Measurements from ENCODE around the gene DRG1. TPM values are rescaled to one million over a fixed set of nuclear protein-coding genes. Genes with fewer than 3 reads are reported as not detected.
A peak's percentile ranks its signal among the peaks of the same experiment; 100 is the strongest.

Gene DRG1
- total and polyA plus RNA-seq, 2 donors (not counting 3 experiments of a cell fraction or from before 2014, with no cell fraction given), result 37.7 to 65.1 TPM

DNA sequence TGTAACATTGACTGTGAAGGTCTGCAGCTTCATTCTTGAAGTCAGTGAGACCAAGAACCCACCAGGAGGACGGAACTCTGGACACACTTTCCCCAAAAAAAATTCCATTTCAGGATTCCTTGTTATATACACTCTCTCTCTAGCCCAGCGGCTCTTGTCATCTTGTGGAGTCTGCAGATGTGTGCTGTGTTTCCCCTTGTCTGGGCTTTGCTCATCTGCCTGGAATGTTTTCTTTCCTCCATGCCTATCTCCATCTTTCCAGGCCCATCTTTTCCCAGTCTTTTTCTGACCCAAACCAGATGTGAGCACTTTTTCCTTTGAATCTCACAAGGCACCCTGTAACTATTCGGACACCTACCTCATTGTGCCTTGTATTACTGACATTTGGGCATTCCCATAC lies 5.1 kb upstream of the DRG1 start:
- dilution Hi-C loops (cut with MboI; ENCODE audit: extremely low pct_ligation_motif_present, low sequenced_read_pairs), result no loop called here
- intact Hi-C loops (cut with micrococcal nuclease), result no loop called here
- H3K79me2 ChIP-seq (ENCODE audit: control insufficient read depth, insufficient read depth, low read length), result no peaks in the 10 kb centered on the region
- H2AFZ ChIP-seq (ENCODE audit: low read depth, low read length), result no peak overlapping the region
- no peak overlapping the region for H3K4me2 ChIP-seq (ENCODE audit: insufficient read depth, low read length)
- peaks cover 5% of the 10 kb centered on the region for H3K4me1 ChIP-seq (ENCODE audit: control insufficient read depth, extremely low read depth, insufficient read depth, low read length)
- no peak for FAIRE-seq
- no TSS peak for BruUV-seq (replicated peaks)
- H3K36me3 ChIP-seq (ENCODE audit: control insufficient read depth in 2 of 2, extremely low read depth in 1 of 2, insufficient read depth in 2 of 2, low read length in 2 of 2), result no peaks in the 10 kb centered on the region
- ChIA-PET POLR2A (no interaction called here), CTCF (no interaction called here)
- H3K9me3 ChIP-seq (replicated peaks; ENCODE audit: control insufficient read depth, insufficient read depth, low read length), result no peaks in the 10 kb centered on the region
- TF ChIP-seq POLR2AphosphoS5 (IDR thresholded peaks at IDR 0.05; ENCODE audit: insufficient read depth, low read depth, low read length), result no peak
- no peak for TF ChIP-seq GATA2 (IDR thresholded peaks at IDR 0.05; ENCODE audit: insufficient read depth, insufficient read length, low read depth, low read length)
- no peak overlapping the region for H3K4me3 ChIP-seq (replicated peaks in 1 of 3; ENCODE audit: insufficient read depth in 1 of 3, low read depth in 1 of 3, low read length in 3 of 3)
- H3K27me3 ChIP-seq (ENCODE audit: control insufficient read depth in 2 of 2, insufficient read depth in 2 of 2, low read length in 2 of 2), result no peaks in the 10 kb centered on the region
- H3K27ac ChIP-seq (ENCODE audit: insufficient read depth, low read depth, low read length), result no peak overlapping the region
- no peak overlapping the region for H3K9ac ChIP-seq (replicated peaks; ENCODE audit: extremely low read depth, insufficient read depth, low read length)
- no peak for DNase-seq (ENCODE audit: low read depth, low spot score)
- no peaks in the 10 kb centered on the region for H3K9me1 ChIP-seq (replicated peaks; ENCODE audit: control insufficient read depth, extremely low read depth, insufficient read depth, low read length)
- no peaks in the 10 kb centered on the region for H4K20me1 ChIP-seq (replicated peaks; ENCODE audit: control insufficient read depth, extremely low read depth, insufficient read depth, low read length)

GRCh38 chr22:31398231-31398630 lies 1.2 kb upstream of the DRG1 start:
- H4K20me1 ChIP-seq (replicated peaks; ENCODE audit: control insufficient read depth, extremely low read depth, insufficient read depth, low read length), result no peaks in the 10 kb centered on the region
- no TSS peak for BruUV-seq (replicated peaks)
- CTCF ChIA-PET, result interaction anchor here (1.0 to 1.5 kb wide), 2 partner anchors 21 to 52 kb away, joined by 3 to 4 read pairs; partner anchors contain the start of gene PATZ1
- DNase-seq (ENCODE audit: low read depth, low spot score) (no peak), FAIRE-seq (peak; percentile 63)
- dilution Hi-C loops (cut with MboI; ENCODE audit: extremely low pct_ligation_motif_present, low sequenced_read_pairs), result no loop called here
- intact Hi-C loops (cut with micrococcal nuclease), result no loop called here
- no peak overlapping the region for H3K9ac ChIP-seq (replicated peaks; ENCODE audit: extremely low read depth, insufficient read depth, low read length)
- TF ChIP-seq MYC (IDR thresholded peaks at IDR 0.05; ENCODE audit: low read depth, low read length) (no peak), GATA2 (IDR thresholded peaks at IDR 0.05; ENCODE audit: insufficient read depth, insufficient read length, low read depth, low read length) (no peak), JUN (IDR thresholded peaks at IDR 0.05; ENCODE audit: borderline replicate concordance, insufficient read depth, insufficient read length, low read depth) (no peak), FOS (IDR thresholded peaks at IDR 0.05; ENCODE audit: borderline replicate concordance, insufficient read depth, low read length) (no peak), EZH2 (IDR thresholded peaks at IDR 0.05; ENCODE audit: borderline replicate concordance, low read depth, low read length, severe bottlenecking) (no peak), POLR2AphosphoS5 (IDR thresholded peaks at IDR 0.05; ENCODE audit: insufficient read depth, low read depth, low read length) (no peak), POLR2A (IDR thresholded peaks at IDR 0.05; ENCODE audit: low read depth, low read length) (no peak)
- TF ChIP-seq, protein P1, sequence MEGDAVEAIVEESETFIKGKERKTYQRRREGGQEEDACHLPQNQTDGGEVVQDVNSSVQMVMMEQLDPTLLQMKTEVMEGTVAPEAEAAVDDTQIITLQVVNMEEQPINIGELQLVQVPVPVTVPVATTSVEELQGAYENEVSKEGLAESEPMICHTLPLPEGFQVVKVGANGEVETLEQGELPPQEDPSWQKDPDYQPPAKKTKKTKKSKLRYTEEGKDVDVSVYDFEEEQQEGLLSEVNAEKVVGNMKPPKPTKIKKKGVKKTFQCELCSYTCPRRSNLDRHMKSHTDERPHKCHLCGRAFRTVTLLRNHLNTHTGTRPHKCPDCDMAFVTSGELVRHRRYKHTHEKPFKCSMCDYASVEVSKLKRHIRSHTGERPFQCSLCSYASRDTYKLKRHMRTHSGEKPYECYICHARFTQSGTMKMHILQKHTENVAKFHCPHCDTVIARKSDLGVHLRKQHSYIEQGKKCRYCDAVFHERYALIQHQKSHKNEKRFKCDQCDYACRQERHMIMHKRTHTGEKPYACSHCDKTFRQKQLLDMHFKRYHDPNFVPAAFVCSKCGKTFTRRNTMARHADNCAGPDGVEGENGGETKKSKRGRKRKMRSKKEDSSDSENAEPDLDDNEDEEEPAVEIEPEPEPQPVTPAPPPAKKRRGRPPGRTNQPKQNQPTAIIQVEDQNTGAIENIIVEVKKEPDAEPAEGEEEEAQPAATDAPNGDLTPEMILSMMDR (IDR thresholded peaks at IDR 0.05; ENCODE audit: extremely low read depth in 1 of 2, insufficient read depth in 1 of 2, low read depth in 1 of 2, low read length in 2 of 2), result no peak
- TF ChIP-seq, protein P2, sequence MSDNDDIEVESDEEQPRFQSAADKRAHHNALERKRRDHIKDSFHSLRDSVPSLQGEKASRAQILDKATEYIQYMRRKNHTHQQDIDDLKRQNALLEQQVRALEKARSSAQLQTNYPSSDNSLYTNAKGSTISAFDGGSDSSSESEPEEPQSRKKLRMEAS (IDR thresholded peaks at IDR 0.05; ENCODE audit: insufficient read depth, insufficient read length), result no peak
- H3K27me3 ChIP-seq (ENCODE audit: control insufficient read depth in 2 of 2, insufficient read depth in 2 of 2, low read length in 2 of 2), result no peaks in the 10 kb centered on the region
- peak overlapping the region; percentile 28 for H2AFZ ChIP-seq (ENCODE audit: low read depth, low read length)
- no peaks in the 10 kb centered on the region for H3K9me1 ChIP-seq (replicated peaks; ENCODE audit: control insufficient read depth, extremely low read depth, insufficient read depth, low read length)
- H3K27ac ChIP-seq (ENCODE audit: insufficient read depth, low read depth, low read length), result no peak overlapping the region
- no peak overlapping the region for H3K4me2 ChIP-seq (ENCODE audit: insufficient read depth, low read length)
- H3K9me3 ChIP-seq (replicated peaks; ENCODE audit: control insufficient read depth, insufficient read depth, low read length), result no peaks in the 10 kb centered on the region
- H3K79me2 ChIP-seq (ENCODE audit: control insufficient read depth, insufficient read depth, low read length), result peaks cover 35% of the 10 kb centered on the region
- H3K36me3 ChIP-seq (ENCODE audit: control insufficient read depth in 2 of 2, extremely low read depth in 1 of 2, insufficient read depth in 2 of 2, low read length in 2 of 2), result peaks cover 2 to 4% of the 10 kb centered on the region in 2 experiments
- H3K4me1 ChIP-seq (ENCODE audit: control insufficient read depth, extremely low read depth, insufficient read depth, low read length), result peaks cover 13% of the 10 kb centered on the region
- H3K4me3 ChIP-seq (replicated peaks in 1 of 3; ENCODE audit: insufficient read depth in 1 of 3, low read depth in 1 of 3, low read length in 3 of 3), result no peak overlapping the region
- POLR2A ChIA-PET, result no interaction called here

Measured in endothelial cell of umbilical vein (primary cell).